Loucy (cell line): ENCODE results near the gene POPDC3.

Experiments
- H2AFZ ChIP-seq: fragments of 200-600 bp; sonication (generic); 2 replicates; pipeline ENCODE4 v1.6.0; 2016; ENCODE audit warnings: antibody characterized with exemption, mild to moderate bottlenecking, low read length, moderate library complexity
- H3F3A ChIP-seq: fragments of 200-600 bp; 2 replicates; pipeline ENCODE4 v1.6.0; 2016; ENCODE audit warnings: antibody characterized with exemption, low read depth, mild to moderate bottlenecking
- H3K27me3 ChIP-seq: fragments of 200-600 bp; sonication (generic); 2 replicates; pipeline ENCODE4 v1.6.1; 2014; ENCODE audit warnings: low read length, mild to moderate bottlenecking; ENCODE audit not compliant: insufficient read depth, poor library complexity, severe bottlenecking
- H3K36me3 ChIP-seq: fragments of 200-600 bp; sonication (generic); 2 replicates; pipeline ENCODE4 v1.6.1; 2016; ENCODE audit warnings: low read length; ENCODE audit not compliant: insufficient read depth
- H3K4me1 ChIP-seq: fragments of 200-600 bp; sonication (generic); 2 replicates; pipeline ENCODE4 v1.5.1; 2014; ENCODE audit warnings: low read length, mild to moderate bottlenecking; ENCODE audit not compliant: insufficient read depth, poor library complexity, severe bottlenecking
- H3K4me2 ChIP-seq: fragments of 200-600 bp; sonication (generic); 2 replicates; pipeline ENCODE4 v1.6.0; 2014; ENCODE audit warnings: antibody characterized with exemption, low read length, low read depth, mild to moderate bottlenecking; ENCODE audit not compliant: poor library complexity, severe bottlenecking
- H3K4me3 ChIP-seq: fragments of 200-600 bp; sonication (generic); 2 replicates; pipeline ENCODE4 v1.5.1; 2014; ENCODE audit warnings: low read length, mild to moderate bottlenecking, mixed read lengths; ENCODE audit not compliant: poor library complexity, severe bottlenecking
- H3K79me2 ChIP-seq: fragments of 200-600 bp; sonication (generic); 2 replicates; pipeline ENCODE4 v1.6.1; 2014; ENCODE audit warnings: low read length; ENCODE audit not compliant: insufficient read depth
- H3K9ac ChIP-seq: fragments of 200-600 bp; sonication (generic); 2 replicates; pipeline ENCODE4 v1.6.0; 2014; ENCODE audit warnings: mild to moderate bottlenecking, low read depth, low read length, moderate library complexity; ENCODE audit not compliant: poor library complexity, severe bottlenecking
- H3K9me2 ChIP-seq: fragments of 200-600 bp; sonication (generic); replicated peaks from 2 replicates; pipeline ENCODE4 v1.6.1; 2016; ENCODE audit warnings: low read depth, low read length, mixed read lengths
- H3K9me3 ChIP-seq: fragments of 200-600 bp; sonication (generic); 2 replicates; pipeline ENCODE4 v1.6.1; 2014; ENCODE audit warnings: mild to moderate bottlenecking, antibody characterized with exemption, low read length, low read depth; ENCODE audit not compliant: insufficient read depth
- H4K20me1 ChIP-seq: fragments of 200-600 bp; sonication (generic); 2 replicates; pipeline ENCODE4 v1.6.0; 2014; ENCODE audit warnings: antibody characterized with exemption, low read length, mild to moderate bottlenecking; ENCODE audit not compliant: insufficient read depth, poor library complexity, severe bottlenecking
- EZH2phosphoT487 ChIP-seq: fragments of 200-600 bp; IDR thresholded peaks from 2 replicates; pipeline ENCODE4 v1.6.1; 2018; ENCODE audit warnings: antibody characterized with exemption, mild to moderate bottlenecking, moderate library complexity, borderline replicate concordance
- TF ChIP-seq, protein P1 (sequence below): fragments of 200-600 bp; sonication (generic); conservative IDR thresholded peaks from 2 replicates; pipeline ENCODE4 v1.5.1; 2014; ENCODE audit warnings: mild to moderate bottlenecking, antibody characterized with exemption, low read length

POPDC3 gene

GRCh38 chr6:105204331-105204730 lies 24.5 kb upstream of the POPDC3 start:
- no peak overlapping the region for H3K9ac ChIP-seq
- H3K9me2 ChIP-seq: no peaks in the 10 kb centered on the region
- H4K20me1 ChIP-seq: no peaks in the 10 kb centered on the region
- no peaks in the 10 kb centered on the region for H3K36me3 ChIP-seq
- H2AFZ ChIP-seq: no peak overlapping the region
- no peaks in the 10 kb centered on the region for H3K4me1 ChIP-seq
- H3K4me2 ChIP-seq: no peak overlapping the region
- H3K9me3 ChIP-seq: no peaks in the 10 kb centered on the region
- no peaks in the 10 kb centered on the region for H3K27me3 ChIP-seq
- no peak for TF ChIP-seq EZH2phosphoT487
- TF ChIP-seq, protein P1, sequence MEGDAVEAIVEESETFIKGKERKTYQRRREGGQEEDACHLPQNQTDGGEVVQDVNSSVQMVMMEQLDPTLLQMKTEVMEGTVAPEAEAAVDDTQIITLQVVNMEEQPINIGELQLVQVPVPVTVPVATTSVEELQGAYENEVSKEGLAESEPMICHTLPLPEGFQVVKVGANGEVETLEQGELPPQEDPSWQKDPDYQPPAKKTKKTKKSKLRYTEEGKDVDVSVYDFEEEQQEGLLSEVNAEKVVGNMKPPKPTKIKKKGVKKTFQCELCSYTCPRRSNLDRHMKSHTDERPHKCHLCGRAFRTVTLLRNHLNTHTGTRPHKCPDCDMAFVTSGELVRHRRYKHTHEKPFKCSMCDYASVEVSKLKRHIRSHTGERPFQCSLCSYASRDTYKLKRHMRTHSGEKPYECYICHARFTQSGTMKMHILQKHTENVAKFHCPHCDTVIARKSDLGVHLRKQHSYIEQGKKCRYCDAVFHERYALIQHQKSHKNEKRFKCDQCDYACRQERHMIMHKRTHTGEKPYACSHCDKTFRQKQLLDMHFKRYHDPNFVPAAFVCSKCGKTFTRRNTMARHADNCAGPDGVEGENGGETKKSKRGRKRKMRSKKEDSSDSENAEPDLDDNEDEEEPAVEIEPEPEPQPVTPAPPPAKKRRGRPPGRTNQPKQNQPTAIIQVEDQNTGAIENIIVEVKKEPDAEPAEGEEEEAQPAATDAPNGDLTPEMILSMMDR: no peak
- H3F3A ChIP-seq: no peaks in the 10 kb centered on the region
- no peak overlapping the region for H3K4me3 ChIP-seq
- H3K79me2 ChIP-seq: no peaks in the 10 kb centered on the region

GRCh38 chr6:105202486-105202885 lies 22.7 kb upstream of the POPDC3 start:
- H3K36me3 ChIP-seq: no peaks in the 10 kb centered on the region
- H3K9me2 ChIP-seq: no peaks in the 10 kb centered on the region
- no peaks in the 10 kb centered on the region for H3F3A ChIP-seq
- no peaks in the 10 kb centered on the region for H3K79me2 ChIP-seq
- H3K4me2 ChIP-seq: no peak overlapping the region
- no peaks in the 10 kb centered on the region for H3K27me3 ChIP-seq
- H4K20me1 ChIP-seq: no peaks in the 10 kb centered on the region
- H2AFZ ChIP-seq: no peak overlapping the region
- H3K4me3 ChIP-seq: no peak overlapping the region
- TF ChIP-seq, protein P1: no peak
- TF ChIP-seq EZH2phosphoT487: no peak
- no peak overlapping the region for H3K9ac ChIP-seq
- H3K4me1 ChIP-seq: no peaks in the 10 kb centered on the region
- H3K9me3 ChIP-seq: no peaks in the 10 kb centered on the region

- Histone ChIP-seq H3K79me2 (no peaks in the 10 kb centered on the region), H2AFZ (no peak overlapping the region), H3K9me3 (no peaks in the 10 kb centered on the region), H3F3A (no peaks in the 10 kb centered on the region), H3K4me2 (no peak overlapping the region), H3K4me3 (no peak overlapping the region), H3K9me2 (no peaks in the 10 kb centered on the region), H4K20me1 (no peaks in the 10 kb centered on the region), H3K27me3 (no peaks in the 10 kb centered on the region), H3K36me3 (no peaks in the 10 kb centered on the region), H3K9ac (no peak overlapping the region), H3K4me1 (no peaks in the 10 kb centered on the region)
- no peak for TF ChIP-seq EZH2phosphoT487
- TF ChIP-seq, protein P1: no peak
Measured at GRCh38 chr6:105200133-105200730, 20.4 kb upstream of the POPDC3 start.
